Measurements from ENCODE around the gene CHRNB2.

CHRNB2 gene

DNA sequence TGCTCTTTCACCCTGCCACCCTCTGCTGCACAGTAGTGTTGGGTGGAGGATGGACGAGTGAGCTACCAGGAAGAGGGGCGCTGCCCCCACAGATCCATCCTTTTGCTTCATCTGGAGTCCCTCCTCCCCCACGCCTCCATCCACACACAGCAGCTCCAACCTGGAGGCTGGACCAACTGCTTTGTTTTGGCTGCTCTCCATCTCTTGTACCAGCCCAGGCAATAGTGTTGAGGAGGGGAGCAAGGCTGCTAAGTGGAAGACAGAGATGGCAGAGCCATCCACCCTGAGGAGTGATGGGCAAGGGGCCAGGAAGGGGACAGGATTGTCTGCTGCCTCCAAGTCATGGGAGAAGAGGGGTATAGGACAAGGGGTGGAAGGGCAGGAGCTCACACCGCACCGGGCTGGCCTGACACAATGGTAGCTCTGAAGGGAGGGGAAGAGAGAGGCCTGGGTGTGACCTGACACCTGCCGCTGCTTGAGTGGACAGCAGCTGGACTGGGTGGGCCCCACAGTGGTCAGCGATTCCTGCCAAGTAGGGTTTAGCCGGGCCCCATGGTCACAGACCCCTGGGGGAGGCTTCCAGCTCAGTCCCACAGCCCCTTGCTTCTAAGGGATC, 8.5 kb downstream of the CHRNB2 start:
- in situ Hi-C loops (cut with MboI; ENCODE audit: low pct_unique_long_range_greater_than_20kb, low sequenced_read_pairs) = no loop called here
- DNase-seq = no peak

DNA sequence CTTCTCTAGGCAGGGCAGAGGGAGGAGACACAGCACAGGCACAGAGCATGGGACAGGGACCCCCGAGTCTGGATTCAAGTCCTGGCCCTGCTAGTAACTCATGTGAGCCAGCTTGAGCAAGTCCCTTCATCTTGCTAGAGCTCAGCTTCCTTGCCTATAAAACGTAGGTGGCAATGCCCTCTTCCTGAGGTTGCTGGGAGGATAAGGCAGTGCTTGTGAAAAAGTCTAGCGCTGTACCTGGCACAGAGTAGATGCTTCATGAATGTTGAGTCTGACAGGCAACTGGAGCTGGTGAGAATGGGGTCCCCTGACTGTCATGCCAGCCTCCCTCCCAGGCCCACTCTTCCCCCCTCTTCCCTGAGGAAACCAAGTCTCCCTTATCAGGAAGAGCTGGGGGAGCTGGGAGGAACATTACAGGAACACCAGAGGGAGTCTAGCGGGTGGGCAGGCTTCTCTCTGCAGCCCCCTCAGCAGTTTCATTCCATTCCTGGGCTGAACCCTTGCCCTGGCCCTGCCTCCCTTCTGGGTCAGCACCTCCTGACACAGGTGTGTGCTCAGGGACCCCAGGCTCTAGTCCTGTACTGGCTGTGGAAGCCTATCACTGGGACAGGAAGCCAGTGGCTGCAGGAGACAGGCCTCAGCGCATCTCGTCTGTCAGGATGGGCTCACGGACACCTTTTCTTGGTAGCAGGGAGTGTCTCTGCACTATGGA, 9.9 kb downstream of the CHRNB2 start:
- no peak for DNase-seq
- in situ Hi-C loops (cut with MboI; ENCODE audit: low pct_unique_long_range_greater_than_20kb, low sequenced_read_pairs) = no loop called here

DNA sequence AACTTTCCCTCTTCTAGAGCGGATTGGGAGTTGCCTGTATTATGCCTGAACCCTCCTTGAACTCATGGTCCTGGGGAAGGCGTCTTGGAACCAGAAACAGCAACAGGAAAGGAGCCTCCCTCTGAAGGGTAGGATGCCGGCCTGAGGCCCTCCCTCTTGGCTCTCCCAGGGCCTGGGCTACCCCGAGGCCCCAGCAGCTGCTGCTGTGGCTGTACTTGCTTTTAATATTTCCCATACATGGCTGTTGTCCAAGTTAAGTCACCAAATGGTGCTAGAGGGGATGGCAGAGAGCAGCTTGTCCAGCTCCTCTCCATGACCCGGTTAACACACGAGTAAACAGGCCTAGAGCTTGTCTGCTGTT, 10.5 kb downstream of the CHRNB2 start:
- in situ Hi-C loops (cut with MboI; ENCODE audit: low pct_unique_long_range_greater_than_20kb, low sequenced_read_pairs) = no loop called here
- DNase-seq = no peak

DNA sequence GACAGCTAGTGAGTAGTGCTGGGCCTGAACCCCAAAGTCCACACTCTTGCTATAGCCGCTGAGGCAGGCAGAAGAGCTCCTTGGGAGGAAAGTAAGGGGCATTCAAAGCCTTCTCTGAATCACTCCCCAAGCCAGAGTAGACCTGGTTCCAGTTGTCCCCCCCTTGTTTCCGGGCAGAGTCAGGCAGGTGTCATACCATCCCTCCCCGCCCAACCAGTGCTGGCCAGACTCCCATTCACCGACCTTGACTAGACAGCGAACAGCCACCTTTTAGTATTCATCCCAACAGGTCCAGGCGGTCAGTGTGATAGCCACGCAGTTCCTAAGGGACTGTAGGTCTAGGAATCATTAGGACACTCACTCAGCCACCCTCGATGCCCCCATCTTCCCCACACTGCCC, 11.8 kb downstream of the CHRNB2 start:
- no peak for DNase-seq
- in situ Hi-C loops (cut with MboI; ENCODE audit: low pct_unique_long_range_greater_than_20kb, low sequenced_read_pairs) = no loop called here

DNA sequence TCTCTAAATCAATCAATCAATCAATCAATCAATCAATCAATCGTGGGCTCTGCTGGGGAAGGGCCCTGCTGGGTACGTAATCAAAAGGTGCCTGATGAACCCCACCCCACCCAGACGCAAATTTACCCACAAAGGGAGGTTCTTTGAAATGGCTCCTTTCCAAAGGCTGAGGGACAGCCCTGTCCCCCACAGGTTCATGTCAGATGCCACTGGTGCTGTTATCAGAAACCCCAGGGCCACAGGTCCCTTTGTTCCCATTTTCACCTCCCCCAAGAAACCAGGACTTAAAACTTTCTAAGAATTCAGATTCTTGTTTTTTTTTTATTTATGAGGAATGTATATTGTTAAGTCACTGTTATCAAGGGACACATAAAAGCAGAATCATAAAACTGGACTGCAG, 14.2 kb downstream of the CHRNB2 start:
- DNase-seq = no peak
- in situ Hi-C loops (cut with MboI; ENCODE audit: low pct_unique_long_range_greater_than_20kb, low sequenced_read_pairs) = no loop called here

DNA sequence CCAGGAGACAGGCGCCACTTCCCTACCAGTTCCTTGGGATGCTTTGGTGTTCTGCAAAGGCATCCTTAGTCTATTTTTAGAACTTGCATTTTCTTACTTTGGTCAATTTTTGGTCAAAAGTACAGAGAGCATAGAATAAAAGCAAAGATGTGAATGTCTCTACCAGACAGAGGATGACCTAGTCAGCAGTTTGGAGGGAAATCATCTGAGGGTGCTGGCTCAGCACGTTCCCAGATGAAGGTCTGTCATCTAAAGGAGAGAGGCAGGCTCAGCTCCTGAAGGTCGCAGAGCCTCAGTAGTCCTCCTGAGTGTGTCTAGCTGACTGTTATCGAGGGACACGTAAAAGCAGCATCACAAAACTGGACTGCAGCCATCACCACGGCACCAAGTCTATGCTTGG, 15.3 kb downstream of the CHRNB2 start:
- in situ Hi-C loops (cut with MboI; ENCODE audit: low pct_unique_long_range_greater_than_20kb, low sequenced_read_pairs) = no loop called here

DNA sequence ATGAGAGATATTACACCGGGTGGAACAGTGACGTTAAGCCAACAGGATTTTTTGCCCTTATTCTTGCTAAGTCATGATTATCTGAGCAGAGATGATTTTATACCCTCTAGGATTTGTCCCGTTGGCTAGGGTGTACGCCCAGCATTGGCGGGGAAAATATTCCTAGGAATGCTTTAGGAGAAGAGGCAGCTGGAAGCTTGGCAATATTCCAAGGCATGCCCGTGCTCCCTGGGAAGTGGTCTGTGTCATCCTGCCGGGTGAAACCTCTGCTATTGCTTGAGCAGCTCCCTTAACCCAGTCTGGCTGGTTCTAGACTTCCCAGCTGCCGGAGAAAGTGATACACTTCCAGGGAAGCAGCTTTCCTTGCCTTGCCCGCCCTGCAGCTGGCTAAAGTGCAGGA, 16.2 kb downstream of the CHRNB2 start:
- in situ Hi-C loops (cut with MboI; ENCODE audit: low pct_unique_long_range_greater_than_20kb, low sequenced_read_pairs) = no loop called here
- DNase-seq = no peak

More for the DNA sequence above, 15.3 kb downstream of the CHRNB2 start:
- no peak for DNase-seq

DNA sequence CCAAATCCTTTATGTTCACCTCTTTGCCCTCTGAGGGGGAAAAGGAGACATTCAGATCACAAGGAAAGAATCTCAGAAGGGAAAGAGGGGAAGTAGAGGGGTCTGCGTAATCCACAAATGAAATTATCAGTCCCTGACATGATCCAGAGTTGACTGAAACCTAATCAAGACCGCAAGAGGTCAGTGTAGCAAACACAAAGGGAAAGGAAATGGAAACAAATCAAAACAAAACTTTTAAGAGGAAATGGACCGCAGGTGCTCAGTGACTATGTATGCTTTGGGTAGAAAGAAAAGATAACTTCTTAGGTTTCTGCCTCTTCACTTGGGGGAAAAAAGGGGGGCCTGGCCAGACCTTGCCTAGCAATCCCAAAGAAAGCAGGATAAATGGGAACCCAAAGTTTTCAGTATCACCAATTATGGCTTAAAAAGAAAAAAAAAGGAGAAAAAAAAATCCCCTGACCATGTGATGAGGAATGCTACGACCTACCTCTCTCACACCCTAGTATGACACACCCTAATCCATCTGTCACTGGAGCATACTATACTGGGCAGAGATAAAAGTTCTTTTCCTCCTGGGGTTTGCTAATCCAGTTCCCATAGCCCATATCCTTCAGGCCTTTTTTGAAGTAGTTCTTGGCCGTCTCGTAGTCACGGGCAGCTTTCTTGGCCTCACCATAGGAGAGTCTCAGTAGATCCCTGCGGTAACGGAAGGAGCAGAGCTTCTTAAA, 16.9 kb downstream of the CHRNB2 start:
- in situ Hi-C loops (cut with MboI; ENCODE audit: low pct_unique_long_range_greater_than_20kb, low sequenced_read_pairs) = no loop called here
- no peak for DNase-seq

DNA sequence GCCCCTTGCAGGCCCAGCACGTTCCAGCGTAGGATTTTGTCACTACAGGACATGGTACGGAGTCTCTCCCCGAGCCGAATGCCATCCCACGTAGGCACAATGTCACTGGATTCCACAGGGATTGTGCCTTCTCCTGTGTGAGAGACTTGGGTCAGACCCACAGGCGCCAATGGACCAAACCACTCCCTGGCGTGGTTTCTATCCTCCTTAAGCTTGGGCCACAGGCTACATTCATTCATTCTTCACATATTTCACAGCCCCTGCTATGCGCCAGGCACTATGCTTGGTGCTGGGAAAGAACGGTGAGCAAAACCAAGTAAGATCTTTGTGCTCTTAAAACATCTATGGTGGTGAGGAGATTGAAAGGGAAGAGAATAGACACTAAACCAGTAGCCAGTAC, 18.7 kb downstream of the CHRNB2 start:
- no peak for DNase-seq
- in situ Hi-C loops (cut with MboI; ENCODE audit: low pct_unique_long_range_greater_than_20kb, low sequenced_read_pairs) = no loop called here

DNA sequence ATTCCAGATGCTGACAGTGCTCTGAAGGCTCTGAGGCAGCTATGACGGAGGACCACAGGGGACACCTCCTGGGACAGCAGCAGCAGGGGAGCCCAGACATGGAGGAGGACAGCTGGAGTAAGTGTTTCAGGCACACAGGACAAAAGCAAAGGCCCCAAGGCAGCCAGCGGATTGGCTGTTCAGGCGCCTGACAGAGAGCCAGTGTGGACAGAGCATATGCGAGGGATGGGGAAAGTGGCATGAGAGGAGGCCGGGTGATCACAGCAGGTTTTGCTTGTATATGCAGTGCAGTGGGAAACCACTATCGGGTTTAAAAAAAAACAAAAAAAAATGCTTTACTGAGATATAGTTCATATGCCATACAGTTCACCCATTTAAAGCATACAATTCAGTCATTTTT, 19.1 kb downstream of the CHRNB2 start:
- in situ Hi-C loops (cut with MboI; ENCODE audit: low pct_unique_long_range_greater_than_20kb, low sequenced_read_pairs) = no loop called here

DNA sequence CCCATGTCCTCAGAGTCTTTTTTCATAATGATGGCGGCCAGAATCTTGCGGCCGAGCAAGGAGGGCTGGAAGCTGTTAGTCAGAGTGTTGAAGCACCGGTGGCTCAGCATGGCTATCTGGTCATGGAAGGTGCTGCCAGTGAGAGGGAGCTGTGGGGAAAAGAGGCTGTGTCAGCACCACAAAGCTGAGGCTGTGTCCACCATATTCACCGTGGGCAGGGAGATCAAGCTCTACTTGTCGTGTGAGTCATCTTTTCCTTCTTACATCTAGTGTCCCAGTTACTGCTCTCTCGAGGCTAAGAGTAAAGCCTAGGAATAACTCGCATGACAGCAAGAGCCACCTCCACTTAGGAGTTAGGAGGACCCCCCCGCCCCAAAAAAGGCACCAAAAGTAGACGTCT, 22.2 kb downstream of the CHRNB2 start:
- in situ Hi-C loops (cut with MboI; ENCODE audit: low pct_unique_long_range_greater_than_20kb, low sequenced_read_pairs) = no loop called here
- DNase-seq = no peak

More for the DNA sequence above, 19.1 kb downstream of the CHRNB2 start:
- no peak for DNase-seq

DNA sequence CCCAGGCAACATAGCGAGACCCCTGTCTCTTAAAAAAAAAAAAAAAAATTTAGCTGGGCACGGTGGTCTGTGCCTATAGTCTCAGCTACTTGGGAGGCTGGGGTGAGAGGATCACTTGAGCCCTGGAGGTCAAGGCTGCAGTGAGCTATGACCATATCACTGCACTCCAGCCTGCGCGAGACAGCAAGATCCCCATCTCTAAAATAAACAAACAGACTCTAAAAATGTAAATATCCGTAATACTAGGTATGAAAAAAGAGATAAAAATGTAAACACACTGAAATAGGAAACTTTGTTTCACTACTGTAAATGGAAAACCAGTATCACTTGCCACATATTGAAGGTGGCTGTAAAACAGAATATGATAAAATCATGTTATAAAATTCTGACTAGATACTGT, 23.2 kb downstream of the CHRNB2 start:
- in situ Hi-C loops (cut with MboI; ENCODE audit: low pct_unique_long_range_greater_than_20kb, low sequenced_read_pairs) = no loop called here
- no peak for DNase-seq

DNA sequence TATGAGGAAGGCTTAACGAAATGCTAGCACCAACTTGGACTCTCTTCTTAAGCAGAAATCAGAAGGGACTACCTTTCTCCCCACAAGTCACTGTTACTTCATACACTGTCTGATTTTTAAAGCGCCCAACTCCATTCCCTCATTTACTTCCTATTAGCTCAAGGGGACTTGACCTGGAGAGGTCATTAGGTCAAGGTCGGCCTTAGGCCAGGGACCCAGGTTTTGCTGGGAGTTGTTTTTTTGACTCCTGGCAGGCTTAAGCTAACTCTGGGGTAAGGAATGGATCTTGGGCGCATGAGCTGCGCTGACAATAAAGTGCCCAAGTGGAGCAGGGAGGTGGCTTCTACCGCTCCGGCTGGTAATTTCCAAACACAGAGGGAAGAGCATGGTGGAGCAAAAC, 23.6 kb downstream of the CHRNB2 start:
- in situ Hi-C loops (cut with MboI; ENCODE audit: low pct_unique_long_range_greater_than_20kb, low sequenced_read_pairs) = no loop called here

DNA sequence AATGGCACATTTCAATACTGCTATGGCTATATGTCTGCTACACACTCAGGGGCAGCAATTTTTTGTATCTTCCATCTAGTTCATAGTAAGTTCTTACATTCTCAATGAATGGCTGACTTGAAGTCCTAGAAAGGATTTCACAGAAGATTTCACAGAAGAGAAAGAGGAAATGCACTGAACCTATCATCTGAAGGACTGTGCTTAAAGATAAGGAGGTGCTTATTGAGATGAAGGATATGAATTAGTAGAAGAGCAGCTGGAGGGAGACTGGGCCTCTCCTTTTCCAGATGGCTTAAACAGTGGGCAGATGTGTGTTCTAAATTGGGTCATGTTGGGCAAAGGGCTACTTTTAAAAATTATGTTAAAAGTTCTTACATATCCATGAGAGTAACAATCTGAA, 25.8 kb downstream of the CHRNB2 start:
- no peak for DNase-seq
- in situ Hi-C loops (cut with MboI; ENCODE audit: low pct_unique_long_range_greater_than_20kb, low sequenced_read_pairs) = no loop called here

More for the DNA sequence above, 23.6 kb downstream of the CHRNB2 start:
- no peak for DNase-seq

DNA sequence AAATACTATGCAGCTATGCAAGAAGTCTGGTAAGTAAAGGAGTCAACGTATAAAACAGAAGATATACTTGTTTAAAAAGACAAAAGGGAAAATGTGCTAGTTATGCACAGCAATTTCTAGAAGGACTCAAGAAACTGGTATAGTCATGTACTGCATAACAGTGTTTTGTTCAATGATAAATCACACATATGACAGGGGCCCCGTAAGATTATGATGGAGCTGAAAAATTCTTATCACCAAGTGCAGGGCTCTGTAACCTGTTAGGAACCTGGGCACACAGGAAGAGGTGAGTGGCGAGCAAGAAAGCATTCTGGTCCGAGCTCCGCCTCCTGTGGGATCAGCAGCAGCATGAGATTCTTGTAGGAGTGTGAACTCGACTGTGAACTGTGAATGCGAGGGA, 27.2 kb downstream of the CHRNB2 start:
- in situ Hi-C loops (cut with MboI; ENCODE audit: low pct_unique_long_range_greater_than_20kb, low sequenced_read_pairs) = no loop called here
- no peak for DNase-seq

DNA sequence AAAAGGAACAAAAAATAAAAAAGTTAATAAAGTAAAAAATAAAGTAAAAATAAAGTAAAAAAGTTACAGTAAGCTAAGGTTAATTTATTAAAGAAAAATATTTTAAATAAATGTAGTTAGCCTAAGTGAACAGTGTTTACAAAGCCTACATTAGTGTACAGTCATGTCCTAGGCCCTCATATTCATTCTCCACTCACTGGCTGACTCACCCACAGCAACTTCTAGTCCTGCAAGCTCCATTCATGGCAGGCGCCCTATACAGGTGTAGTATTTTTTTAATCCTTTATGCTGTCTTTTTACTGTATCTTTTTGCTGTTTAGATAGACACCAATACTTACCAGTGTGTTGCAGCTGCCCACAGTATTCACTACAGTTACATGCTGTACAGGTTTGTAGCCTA, 28.0 kb downstream of the CHRNB2 start:
- in situ Hi-C loops (cut with MboI; ENCODE audit: low pct_unique_long_range_greater_than_20kb, low sequenced_read_pairs) = no loop called here
- no peak for DNase-seq

DNA sequence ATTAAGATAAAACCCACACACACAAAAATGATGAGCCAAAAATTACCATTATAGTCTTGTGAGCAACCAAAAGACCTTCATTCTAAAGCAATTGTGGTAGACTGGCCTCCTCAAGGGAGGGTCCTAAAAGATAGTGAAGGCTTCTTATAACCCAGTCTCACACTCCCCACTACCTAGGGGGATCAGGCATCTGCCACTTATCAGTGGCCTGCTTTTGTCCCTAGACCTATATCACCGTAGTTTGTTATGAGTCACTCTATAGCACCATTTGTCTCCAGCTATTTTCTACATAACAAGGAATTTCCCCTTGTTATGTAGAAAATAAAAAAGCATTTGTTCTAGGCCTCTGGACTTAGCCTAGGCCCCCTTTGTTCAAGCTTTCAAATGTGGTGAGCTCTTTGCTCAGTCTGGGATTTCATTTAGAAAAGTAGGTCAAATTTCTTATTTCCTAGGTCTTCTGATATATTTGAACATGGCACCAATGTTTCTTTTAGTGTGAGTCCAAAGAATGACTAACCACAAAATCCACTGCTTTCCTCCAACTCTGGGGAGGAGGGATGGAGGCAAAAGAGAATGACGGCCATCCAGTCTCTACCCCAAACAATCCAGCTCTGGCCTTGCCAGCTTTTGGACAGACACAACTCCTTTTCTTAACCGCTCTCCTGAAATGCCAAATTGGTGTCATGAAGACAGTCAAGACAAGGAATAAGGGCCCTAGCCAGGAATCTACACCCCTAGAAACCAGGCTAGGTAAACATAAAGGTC, 31.5 kb downstream of the CHRNB2 start:
- in situ Hi-C loops (cut with MboI; ENCODE audit: low pct_unique_long_range_greater_than_20kb, low sequenced_read_pairs) = no loop called here
- no peak for DNase-seq

DNA sequence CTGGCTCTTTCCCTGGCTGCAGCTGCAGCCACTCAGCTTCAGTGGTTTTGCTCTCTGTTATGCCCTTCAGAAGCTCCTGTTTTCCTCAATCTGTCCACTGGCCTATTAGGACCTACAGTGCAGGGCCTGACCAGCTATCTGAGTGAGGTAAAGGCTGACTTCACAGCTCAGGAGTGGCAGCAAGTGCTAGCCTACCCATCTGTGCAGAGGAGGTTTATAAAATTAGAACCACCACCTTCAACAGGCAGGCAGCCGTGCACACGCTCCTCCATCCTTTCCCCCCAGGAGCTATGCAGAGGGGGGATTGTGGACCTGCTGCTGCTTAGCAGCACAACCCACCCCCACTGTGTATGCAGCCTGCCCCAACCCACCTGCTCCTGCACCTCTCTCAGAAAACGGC, 32.1 kb downstream of the CHRNB2 start:
- no peak for DNase-seq
- in situ Hi-C loops (cut with MboI; ENCODE audit: low pct_unique_long_range_greater_than_20kb, low sequenced_read_pairs) = no loop called here

DNA sequence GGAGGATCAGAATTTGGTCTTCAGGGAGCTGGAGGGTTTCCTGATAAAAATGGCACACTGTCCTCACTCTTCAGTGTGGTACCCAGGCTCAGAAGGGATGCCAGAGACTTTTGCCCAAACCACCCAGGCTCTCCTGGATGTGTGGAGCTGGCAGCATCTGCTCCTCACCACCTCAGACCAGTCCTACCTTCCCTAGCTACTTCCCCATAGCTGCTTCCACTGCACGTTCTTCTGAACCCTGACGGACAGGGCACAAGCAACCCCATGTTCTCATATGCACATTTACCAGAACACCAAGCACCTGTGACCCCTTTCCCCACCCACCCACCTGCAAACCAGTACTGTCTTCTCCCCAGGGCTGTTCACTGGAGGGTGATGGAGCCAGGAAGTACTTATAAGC, 35.7 kb downstream of the CHRNB2 start:
- in situ Hi-C loops (cut with MboI; ENCODE audit: low pct_unique_long_range_greater_than_20kb, low sequenced_read_pairs) = no loop called here
- no peak for DNase-seq

DNA sequence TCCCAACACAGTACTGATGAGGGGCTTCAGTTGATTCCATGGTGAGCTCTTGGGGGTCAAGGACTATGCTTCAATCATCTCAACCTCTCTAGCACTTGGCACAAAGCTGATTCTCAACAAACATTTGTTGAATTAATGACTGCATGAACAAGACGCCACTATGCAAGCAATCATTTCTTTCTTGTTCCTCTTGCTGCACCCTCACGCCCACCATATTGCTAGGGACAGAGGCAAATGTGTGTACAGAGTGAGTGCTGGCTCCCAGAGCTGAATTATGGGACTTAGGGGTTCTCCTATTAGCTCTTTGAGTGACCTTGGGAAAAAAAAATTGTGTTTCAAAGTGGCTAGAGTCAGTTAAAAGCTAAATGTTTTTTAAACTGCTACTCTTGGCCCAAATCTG, 38.0 kb downstream of the CHRNB2 start:
- in situ Hi-C loops (cut with MboI; ENCODE audit: low pct_unique_long_range_greater_than_20kb, low sequenced_read_pairs) = no loop called here
- DNase-seq = no peak

All from KBM-7 (cell line).